Lower lobe of right lung (tissue), 2 donors: Measurements from ENCODE around the gene BHLHE40. TPM values are rescaled to one million over a fixed set of nuclear protein-coding genes. Genes with fewer than 3 reads are reported as not detected.
A peak's percentile ranks its signal among the peaks of the same experiment; 100 is the strongest.

Source experiments
- ATAC-seq, 2 donors: fragments of 200-7000 bp; cut with Tn5 transposase; one replicate each; pipeline ENCODE4 v1.9.1; 2020 to 2022; ENCODE audit warnings: mild to moderate bottlenecking in 2 of 2, moderate library complexity in 2 of 2
- DNase-seq: peaks from one replicate; pipeline ENCODE4 v3.0.0-alpha.2; 2020
- H3K27ac ChIP-seq: fragments of 200-600 bp; one replicate; pipeline ENCODE4 v1.8.0; 2022
- H3K27me3 ChIP-seq: fragments of 200-600 bp; one replicate; pipeline ENCODE4 v1.8.0; 2022; ENCODE audit warnings: low read depth
- H3K36me3 ChIP-seq: fragments of 200-600 bp; one replicate; pipeline ENCODE4 v1.8.0; 2022; ENCODE audit warnings: mild to moderate bottlenecking
- H3K4me1 ChIP-seq: fragments of 200-600 bp; one replicate; pipeline ENCODE4 v1.8.0; 2022
- H3K4me3 ChIP-seq: fragments of 200-600 bp; one replicate; pipeline ENCODE4 v1.8.0; 2022; ENCODE audit warnings: mild to moderate bottlenecking
- H3K9me3 ChIP-seq: fragments of 200-600 bp; one replicate; pipeline ENCODE4 v1.8.0; 2022
- CTCF ChIP-seq: fragments of 200-600 bp; IDR thresholded peaks from one replicate; pipeline ENCODE4 v1.8.0; 2022; ENCODE audit warnings: antibody characterized with exemption, mild to moderate bottlenecking
- intact Hi-C: fragments of 100-400 bp; cut with DNase I; formaldehyde crosslinking; loops from one replicate; pipeline ENCODE4 v1.11.0; 2022
- total RNA-seq: library from RNA; stranded (reverse); fragmentation: NEBNext Ultra II Directional; extraction: Animal tissue kit (Norgen Biotek cat#: 25700); gene quantifications from one replicate; pipeline ENCODE4 v1.2.1, GENCODE V29; 2021
- donor health status: DM: no; HTN: yes; CAD: no; lungs with severe emphysema.

BHLHE40 gene
- total RNA-seq, 1 donor from 2014 or later, result 84.8 TPM

GRCh38 chr3:4978204-4978965, 852 bp upstream of the BHLHE40 start:
- Histone ChIP-seq H3K36me3 (peaks cover 12% of the 10 kb centered on the region), H3K4me3 (peak overlapping the region; percentile 94), H3K9me3 (no peaks in the 10 kb centered on the region), H3K27ac (peak overlapping the region; percentile 99), H3K27me3 (no peaks in the 10 kb centered on the region), H3K4me1 (peaks cover 39% of the 10 kb centered on the region)
- intact Hi-C loops, result no loop called here
- no peak for TF ChIP-seq CTCF
- DNase-seq (peak; percentile 99), ATAC-seq (peak; percentile 80 to 88)

DNA sequence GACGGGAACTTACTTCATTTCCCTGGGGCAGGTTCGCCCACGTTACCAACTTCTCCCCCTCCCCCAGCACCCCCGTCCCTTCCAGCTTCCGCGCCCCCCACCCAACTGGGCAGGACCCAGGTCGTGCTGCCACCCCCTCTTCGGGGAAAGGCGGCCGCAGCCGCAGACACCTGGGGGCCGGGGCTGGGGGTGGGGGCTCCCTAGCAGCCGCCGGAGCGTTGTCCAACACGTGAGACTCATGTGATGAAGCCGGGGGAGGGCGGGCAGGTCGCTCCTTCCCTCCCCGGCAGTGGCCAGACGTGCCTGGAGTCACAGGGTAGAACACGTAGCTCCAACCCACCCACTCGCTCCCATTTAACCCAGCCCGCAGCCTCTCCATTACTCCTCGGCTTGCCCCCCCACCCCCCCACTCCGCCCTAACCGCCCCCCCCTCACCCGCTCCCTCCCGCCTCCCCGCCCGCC, 240 bp upstream of the BHLHE40 start:
- intact Hi-C loops, result no loop called here
- Histone ChIP-seq H3K27me3 (no peaks in the 10 kb centered on the region), H3K4me3 (peak overlapping the region; percentile 94), H3K27ac (peak overlapping the region; percentile 99), H3K36me3 (peaks cover 16% of the 10 kb centered on the region), H3K4me1 (peaks cover 44% of the 10 kb centered on the region), H3K9me3 (no peaks in the 10 kb centered on the region)
- ATAC-seq (peak; percentile 71 to 79), DNase-seq (peak; percentile 98)
- no peak for TF ChIP-seq CTCF

- Histone ChIP-seq H3K9me3 (no peaks in the 10 kb centered on the region), H3K36me3 (peaks cover 23% of the 10 kb centered on the region), H3K27me3 (no peaks in the 10 kb centered on the region), H3K27ac (peak overlapping the region; percentile 99), H3K4me3 (peak overlapping the region; percentile 94), H3K4me1 (peaks cover 59% of the 10 kb centered on the region)
- intact Hi-C loops, result no loop called here
- DNase-seq (peak; percentile 91), ATAC-seq (peak; percentile 31 to 44)
- TF ChIP-seq CTCF, result peak; percentile 97
Observed at GRCh38 chr3:4980229-4981203, 1.3 kb downstream of the BHLHE40 start.

- intact Hi-C loops, result no loop called here
- H3K27ac ChIP-seq, result peak overlapping the region; percentile 99
- ATAC-seq (no peak), DNase-seq (no peak)
- H3K9me3 ChIP-seq, result no peaks in the 10 kb centered on the region
- H3K36me3 ChIP-seq, result peaks cover 23% of the 10 kb centered on the region
- no peak for TF ChIP-seq CTCF
- no peaks in the 10 kb centered on the region for H3K27me3 ChIP-seq
- peak overlapping the region; percentile 94 for H3K4me3 ChIP-seq
- H3K4me1 ChIP-seq, result peaks cover 62% of the 10 kb centered on the region
Observed at GRCh38 chr3:4981294-4981664, 2.0 kb downstream of the BHLHE40 start.

DNA sequence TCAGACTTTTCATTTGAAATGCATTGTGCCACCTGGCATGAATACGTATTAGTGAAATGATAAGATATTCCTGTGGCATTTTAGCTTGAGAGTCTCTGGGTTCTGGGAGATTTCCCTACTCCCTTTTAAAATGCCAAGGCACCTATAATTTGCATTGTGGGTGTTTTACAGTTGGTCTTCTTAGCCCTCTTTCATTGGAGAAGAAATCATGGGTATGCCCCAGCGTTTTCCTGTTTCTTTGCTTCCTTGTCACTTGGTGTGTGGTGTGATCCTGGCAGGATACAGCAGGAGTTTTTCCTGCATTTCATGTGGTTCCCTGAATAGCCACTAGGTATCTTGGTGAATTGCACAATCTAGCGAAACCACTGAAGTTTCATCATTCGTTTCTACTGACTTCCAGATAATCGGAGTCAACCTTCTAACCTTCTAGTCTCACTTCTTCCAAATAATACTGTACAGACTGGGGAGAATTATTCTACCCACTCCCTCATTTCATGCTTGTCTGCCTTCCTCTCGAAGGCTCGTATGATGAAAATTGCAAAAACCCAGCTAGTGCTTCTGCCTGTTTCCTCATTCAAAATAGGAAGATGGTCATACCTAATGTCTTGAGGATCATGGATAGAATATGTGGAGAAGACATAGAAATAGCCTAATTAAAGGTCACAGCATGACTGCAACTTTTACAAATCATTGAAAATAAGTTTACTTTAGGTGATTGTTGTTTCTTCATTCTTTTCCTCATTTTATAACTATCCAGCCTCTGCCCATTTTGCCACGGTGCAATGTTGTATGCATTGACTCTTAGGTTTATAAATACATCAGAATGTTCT, 2.6 kb downstream of the BHLHE40 start:
- H3K27ac ChIP-seq, result peak overlapping the region; percentile 99
- DNase-seq (no peak), ATAC-seq (no peak)
- intact Hi-C loops, result no loop called here
- no peaks in the 10 kb centered on the region for H3K27me3 ChIP-seq
- no peaks in the 10 kb centered on the region for H3K9me3 ChIP-seq
- peak overlapping the region; percentile 94 for H3K4me3 ChIP-seq
- H3K4me1 ChIP-seq, result peaks cover 61% of the 10 kb centered on the region
- peak; percentile 32 for TF ChIP-seq CTCF
- peaks cover 23% of the 10 kb centered on the region for H3K36me3 ChIP-seq
